ENCODE results near the gene RABL3.
A peak's percentile ranks its signal among the peaks of the same experiment; 100 is the strongest.

Gene RABL3

DNA sequence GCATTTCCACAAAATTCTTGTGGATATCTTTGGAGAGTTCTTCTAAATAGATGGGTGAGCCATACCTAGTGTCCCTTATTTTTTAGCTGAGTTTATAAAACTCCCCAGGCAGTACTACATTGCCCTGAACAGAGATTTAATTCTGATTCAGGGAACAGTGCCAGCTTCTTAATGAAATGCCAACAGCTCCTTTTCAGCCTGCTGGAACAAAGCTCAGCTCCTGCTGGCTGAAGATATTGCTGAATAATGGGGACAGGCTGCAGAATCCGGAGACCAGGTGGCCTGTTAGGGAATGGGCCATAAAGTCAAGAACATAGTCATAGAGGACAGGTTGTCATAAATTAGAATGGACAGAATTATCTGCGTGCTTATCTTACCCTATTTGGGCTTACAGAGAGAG lies 69.2 kb downstream of the RABL3 start:
- DNase-seq (ENCODE audit: low read depth in 1 of 2, low spot score in 1 of 2), result no peak
- in situ Hi-C loops (cut with HindIII; ENCODE audit: low pct_unique_long_range_greater_than_20kb, low sequenced_read_pairs), result no loop called here
- no peak for TF ChIP-seq JUND (IDR thresholded peaks at IDR 0.05; ENCODE audit: low read depth)

DNA sequence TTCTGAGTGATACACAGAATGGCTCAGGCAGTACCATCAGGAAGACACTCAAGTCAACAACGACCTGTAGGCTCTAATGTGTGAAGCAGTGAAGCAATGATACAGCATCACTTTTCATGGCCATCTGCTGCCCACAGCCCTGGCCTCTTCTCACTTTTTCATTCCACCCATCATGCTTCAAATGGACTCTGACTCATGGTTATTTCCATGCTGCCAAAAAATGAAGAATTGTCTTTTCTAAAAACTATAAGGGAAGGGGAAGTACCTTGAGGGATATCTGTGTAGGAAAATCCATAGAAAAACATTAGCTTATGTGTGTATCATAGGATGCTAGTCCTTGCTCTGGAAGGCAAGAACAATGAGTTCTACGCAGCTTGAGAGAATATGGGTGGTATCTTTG lies 71.7 kb downstream of the RABL3 start:
- in situ Hi-C loops (cut with HindIII; ENCODE audit: low pct_unique_long_range_greater_than_20kb, low sequenced_read_pairs), result no loop called here
- no peak for TF ChIP-seq JUND (IDR thresholded peaks at IDR 0.05; ENCODE audit: low read depth)
- DNase-seq (ENCODE audit: low read depth in 1 of 2, low spot score in 1 of 2), result no peak

DNA sequence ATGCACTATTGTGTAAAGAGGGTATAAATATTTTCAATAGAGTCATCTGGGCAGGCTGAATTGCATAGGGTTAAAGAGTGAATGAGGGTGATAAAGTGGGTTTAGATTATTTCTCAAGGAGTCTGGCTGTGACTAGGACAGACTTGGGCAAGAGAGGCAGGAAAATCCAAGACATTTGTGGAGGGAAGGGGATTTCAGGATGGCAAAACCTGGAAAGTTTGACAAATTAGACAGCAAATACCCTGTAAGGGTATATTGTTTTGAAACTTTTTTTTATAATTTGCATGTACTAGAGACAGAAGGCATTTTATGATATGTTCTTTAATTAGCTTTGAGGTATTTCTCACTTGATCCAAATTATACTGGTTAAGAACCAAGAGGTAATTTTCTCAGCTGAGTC lies 77.4 kb downstream of the RABL3 start:
- no peak for DNase-seq (ENCODE audit: low read depth in 1 of 2, low spot score in 1 of 2)
- in situ Hi-C loops (cut with HindIII; ENCODE audit: low pct_unique_long_range_greater_than_20kb, low sequenced_read_pairs), result no loop called here
- no peak for TF ChIP-seq JUND (IDR thresholded peaks at IDR 0.05; ENCODE audit: low read depth)

DNA sequence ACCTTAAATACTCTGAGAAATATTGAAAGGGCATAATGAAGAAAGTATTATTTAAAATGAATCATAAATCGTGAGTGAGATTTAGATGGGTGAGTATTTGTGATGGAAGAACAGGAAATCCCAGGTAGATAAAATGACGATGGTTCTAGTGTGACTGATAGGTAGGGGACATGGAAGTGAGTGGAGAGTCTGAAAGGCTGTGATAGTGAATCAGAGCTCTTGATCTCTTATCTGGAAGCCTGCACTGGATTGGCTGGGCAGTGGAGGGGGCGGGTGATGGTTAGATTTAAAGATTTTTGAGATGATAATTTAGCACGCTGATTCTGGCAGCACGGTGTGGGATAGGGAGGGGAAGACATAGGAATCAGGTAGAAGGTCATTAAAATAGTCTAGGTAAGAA lies 80.4 kb downstream of the RABL3 start:
- TF ChIP-seq JUND (IDR thresholded peaks at IDR 0.05; ENCODE audit: low read depth), result no peak
- DNase-seq (ENCODE audit: low read depth in 1 of 2, low spot score in 1 of 2), result no peak
- in situ Hi-C loops (cut with HindIII; ENCODE audit: low pct_unique_long_range_greater_than_20kb, low sequenced_read_pairs), result no loop called here

DNA sequence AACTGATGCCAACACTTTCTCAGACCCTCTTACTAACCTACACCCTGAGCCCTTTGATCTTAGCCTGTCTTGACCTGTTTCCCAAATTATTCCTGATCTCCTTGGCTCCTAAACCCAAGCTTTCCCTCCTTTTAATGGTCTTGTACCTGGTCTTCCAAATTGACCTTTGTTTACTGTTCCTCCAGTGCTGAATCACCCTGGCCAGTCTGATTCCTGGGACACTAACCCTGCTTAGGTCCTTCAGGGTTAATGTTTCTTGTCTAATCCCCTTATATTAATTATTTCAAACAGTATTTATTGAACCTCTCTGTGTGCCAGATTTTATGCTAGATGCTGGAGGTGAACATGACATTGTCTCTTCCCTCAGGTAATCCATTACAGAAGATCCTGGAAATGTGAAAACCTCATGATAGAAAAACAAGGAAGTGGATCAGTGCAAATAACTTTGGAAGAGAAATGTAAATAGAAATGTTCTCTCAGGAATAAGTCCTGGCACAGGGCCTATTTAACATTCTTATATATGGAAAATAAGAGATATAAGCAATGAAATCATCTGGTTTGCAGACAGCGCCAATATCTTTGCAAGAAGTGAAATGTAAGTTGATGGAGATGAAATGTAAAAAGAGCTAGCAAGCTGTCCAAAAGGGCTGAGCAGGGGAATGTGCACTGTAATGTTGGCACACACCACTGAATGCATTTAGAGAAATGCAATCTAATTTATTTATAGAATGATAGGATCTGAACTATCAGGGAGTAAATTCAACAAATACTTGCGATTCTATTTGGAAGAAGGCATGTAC lies 81.0 kb downstream of the RABL3 start:
- DNase-seq (ENCODE audit: low read depth in 1 of 2, low spot score in 1 of 2), result peak in 1 of 2 experiments; percentile 80
- in situ Hi-C loops (cut with HindIII; ENCODE audit: low pct_unique_long_range_greater_than_20kb, low sequenced_read_pairs), result no loop called here
- peak; percentile 77 for TF ChIP-seq JUND (IDR thresholded peaks at IDR 0.05; ENCODE audit: low read depth)

DNA sequence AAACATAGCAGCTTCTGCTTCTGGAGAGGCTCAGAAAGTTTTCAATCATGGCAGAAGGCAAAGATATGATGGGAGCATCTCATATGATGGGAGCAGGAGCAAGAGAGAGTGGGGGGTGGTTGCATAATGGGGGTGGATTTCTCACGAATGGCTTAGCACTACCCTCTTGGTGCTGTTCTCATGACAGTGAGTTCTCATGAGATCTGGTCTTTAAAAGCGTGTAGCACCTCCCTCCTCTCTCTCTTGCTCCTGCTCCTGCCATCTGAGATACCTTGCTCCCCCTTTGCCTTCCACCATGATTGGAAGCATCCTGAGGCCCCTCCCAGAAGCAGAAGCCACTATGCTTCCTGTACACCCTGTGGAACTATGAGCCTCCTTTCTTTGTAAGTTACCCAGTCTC lies 82.5 kb downstream of the RABL3 start:
- no peak for TF ChIP-seq JUND (IDR thresholded peaks at IDR 0.05; ENCODE audit: low read depth)
- in situ Hi-C loops (cut with HindIII; ENCODE audit: low pct_unique_long_range_greater_than_20kb, low sequenced_read_pairs), result no loop called here
- no peak for DNase-seq (ENCODE audit: low read depth in 1 of 2, low spot score in 1 of 2)

DNA sequence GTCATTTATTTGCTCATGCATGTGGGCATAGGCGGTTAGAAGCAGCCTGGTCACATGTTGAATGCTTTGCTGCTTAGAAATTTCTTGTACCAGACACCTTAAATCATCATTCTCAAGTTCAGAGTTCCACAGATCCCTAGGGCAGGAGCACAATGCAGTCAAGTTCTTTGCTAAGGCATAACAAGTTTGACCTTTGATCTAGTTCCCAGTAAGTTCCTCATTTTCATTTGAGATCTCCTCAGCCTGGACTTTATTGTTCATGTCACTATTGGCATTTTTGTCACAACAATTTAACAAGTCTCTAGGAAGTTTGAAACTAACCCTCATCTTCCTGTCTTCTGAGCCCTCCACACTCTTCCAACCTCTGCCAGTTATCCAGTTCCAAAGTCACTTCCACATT lies 83.0 kb downstream of the RABL3 start:
- no peak for DNase-seq (ENCODE audit: low read depth in 1 of 2, low spot score in 1 of 2)
- TF ChIP-seq JUND (IDR thresholded peaks at IDR 0.05; ENCODE audit: low read depth), result no peak
- in situ Hi-C loops (cut with HindIII; ENCODE audit: low pct_unique_long_range_greater_than_20kb, low sequenced_read_pairs), result no loop called here

DNA sequence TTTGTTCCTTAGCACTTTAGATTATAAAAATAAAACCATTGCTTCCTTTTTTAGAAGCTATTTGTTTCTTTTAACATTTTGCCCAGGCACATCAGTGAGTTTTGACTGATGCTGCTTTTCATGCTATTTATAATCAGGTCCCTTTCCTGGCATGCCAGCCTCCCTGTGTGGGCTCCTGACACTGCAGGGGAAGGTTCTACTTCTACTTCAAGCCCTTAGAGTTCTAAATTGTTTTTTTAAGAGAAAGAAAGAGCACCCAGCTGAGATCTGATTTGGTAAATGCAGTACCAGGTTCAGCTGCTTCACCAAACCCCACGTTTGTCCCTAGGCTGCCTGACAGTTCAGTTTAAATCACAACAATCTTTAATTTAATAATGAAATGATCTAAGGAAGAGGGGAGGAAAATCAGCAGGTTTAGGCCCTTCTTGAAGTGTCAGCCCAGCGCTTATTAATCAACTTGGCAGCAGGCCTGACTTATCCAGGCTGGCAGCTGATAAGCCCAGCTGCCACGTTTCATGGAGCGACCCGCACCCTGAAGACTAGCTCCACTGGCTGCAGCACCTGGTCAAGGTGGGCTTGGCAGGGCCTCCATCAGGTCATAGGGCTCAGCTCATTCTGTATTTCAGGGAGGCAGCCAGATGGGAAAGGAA lies 89.3 kb downstream of the RABL3 start:
- DNase-seq (ENCODE audit: low read depth in 1 of 2, low spot score in 1 of 2), result no peak
- no peak for TF ChIP-seq JUND (IDR thresholded peaks at IDR 0.05; ENCODE audit: low read depth)

DNA sequence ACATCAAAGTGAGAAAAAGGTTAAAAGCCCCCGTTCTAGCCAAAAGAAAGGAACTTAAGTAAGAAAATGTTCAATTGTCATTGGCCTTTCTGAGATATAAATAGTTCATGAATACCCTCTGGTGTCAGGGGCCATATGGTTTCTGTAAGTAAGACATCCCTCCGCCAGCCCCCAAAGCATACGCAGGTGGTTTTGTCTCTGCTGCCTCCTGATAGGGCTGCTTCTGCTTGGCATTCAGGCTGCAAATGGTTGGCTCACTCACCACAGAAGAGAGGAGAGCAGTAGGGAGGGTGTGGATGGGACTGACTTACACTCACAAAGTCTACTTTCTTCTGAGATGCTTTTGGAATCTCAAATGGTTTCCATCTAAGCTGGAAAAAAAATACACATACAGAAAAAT lies 90.0 kb downstream of the RABL3 start:
- TF ChIP-seq JUND (IDR thresholded peaks at IDR 0.05; ENCODE audit: low read depth), result no peak
- DNase-seq (ENCODE audit: low read depth in 1 of 2, low spot score in 1 of 2), result no peak
- in situ Hi-C loops (cut with HindIII; ENCODE audit: low pct_unique_long_range_greater_than_20kb, low sequenced_read_pairs), result no loop called here

More for the DNA sequence above, 89.3 kb downstream of the RABL3 start:
- in situ Hi-C loops (cut with HindIII; ENCODE audit: low pct_unique_long_range_greater_than_20kb, low sequenced_read_pairs), result no loop called here

DNA sequence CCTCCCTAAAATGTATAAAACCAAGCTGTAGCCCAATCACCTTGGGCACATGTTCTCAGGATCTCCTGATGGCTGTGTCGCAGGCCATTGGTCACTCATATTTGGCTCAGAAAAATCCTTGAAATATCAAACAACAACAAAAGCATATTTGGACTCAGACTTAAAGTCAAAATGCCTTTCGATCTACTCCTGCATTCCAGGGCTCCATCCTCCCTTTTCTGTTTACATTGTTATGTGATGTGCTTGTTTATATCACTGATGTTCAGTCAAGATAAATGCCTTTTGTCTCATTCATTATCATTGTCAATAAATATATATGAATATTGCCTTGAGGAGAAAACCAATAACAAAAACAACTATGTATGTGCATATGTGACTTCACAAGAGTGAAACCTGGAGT lies 92.0 kb downstream of the RABL3 start:
- DNase-seq (ENCODE audit: low read depth in 1 of 2, low spot score in 1 of 2), result peak in 1 of 2 experiments; percentile 22
- in situ Hi-C loops (cut with HindIII; ENCODE audit: low pct_unique_long_range_greater_than_20kb, low sequenced_read_pairs), result no loop called here
- no peak for TF ChIP-seq JUND (IDR thresholded peaks at IDR 0.05; ENCODE audit: low read depth)

DNA sequence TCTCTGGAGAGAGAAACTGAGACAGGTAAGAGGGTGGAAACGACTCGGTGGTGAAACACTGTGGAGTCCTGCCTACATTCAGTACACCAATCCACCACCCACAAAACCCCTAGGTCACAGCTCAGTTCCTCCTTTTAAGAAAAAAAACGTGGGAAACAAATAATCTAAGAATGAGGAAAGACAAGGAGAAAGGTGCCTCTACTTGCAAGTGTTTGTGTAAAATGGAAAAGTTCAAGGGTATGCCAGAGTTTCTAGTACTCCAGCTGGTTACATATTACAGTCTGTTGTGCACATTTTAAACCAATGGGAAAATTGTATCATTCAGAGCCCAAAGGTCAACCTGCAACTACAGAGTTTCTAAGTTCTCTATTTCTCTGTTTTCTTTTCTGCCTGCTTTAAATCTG lies 92.5 kb downstream of the RABL3 start:
- in situ Hi-C loops (cut with HindIII; ENCODE audit: low pct_unique_long_range_greater_than_20kb, low sequenced_read_pairs), result no loop called here
- TF ChIP-seq JUND (IDR thresholded peaks at IDR 0.05; ENCODE audit: low read depth), result no peak
- DNase-seq (ENCODE audit: low read depth in 1 of 2, low spot score in 1 of 2), result no peak

DNA sequence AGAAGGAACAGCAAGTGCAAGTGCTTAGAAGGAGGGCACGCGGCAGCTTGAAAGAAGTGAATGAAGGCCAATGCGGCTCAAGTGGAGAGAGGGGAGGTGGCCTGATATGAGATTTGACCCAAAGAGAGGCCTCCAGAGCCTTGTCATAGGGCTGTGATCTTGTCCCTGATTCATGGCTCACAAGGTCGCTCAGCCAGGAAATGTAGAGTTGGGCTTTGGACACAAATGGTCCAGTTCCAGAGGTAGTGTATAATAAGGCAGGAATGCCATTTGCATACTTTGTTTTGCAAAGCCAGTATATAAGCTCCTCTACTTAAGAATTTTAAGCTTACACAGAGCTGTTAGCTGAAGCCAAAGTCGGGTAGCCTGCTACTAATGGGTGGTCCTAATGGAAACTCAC lies 94.0 kb downstream of the RABL3 start:
- no peak for DNase-seq (ENCODE audit: low read depth in 1 of 2, low spot score in 1 of 2)
- in situ Hi-C loops (cut with HindIII; ENCODE audit: low pct_unique_long_range_greater_than_20kb, low sequenced_read_pairs), result no loop called here
- TF ChIP-seq JUND (IDR thresholded peaks at IDR 0.05; ENCODE audit: low read depth), result no peak

DNA sequence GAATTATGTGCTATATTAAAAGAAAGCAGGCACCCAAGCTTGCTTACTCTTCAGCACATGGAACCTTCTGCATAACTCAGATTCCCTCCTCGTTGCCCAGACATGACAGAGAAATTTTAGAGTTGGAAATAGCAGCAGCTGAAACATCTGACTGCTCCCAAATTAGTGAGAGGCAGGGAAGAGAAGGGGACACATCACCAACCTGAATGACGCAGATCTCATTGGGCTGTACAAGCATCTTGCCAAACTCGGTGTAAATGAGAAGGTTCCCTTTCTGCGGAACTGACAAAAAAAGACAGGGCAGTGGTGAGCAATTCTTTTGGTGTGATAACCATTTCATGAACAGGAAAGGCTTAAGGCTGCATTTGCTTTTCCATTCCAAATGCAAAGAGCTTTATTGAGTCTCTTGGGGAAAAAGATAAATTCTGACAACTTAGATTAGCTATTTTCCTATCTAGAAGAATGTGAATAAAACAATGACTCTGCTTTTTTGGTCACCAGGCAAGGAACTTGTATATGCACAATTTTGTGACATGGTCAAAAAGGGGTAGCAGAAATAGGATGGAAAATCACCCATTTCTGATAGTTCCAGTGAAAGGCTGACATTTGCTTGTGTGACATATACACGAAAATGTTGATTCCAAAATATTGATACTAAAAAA lies 95.4 kb downstream of the RABL3 start:
- DNase-seq (ENCODE audit: low read depth in 1 of 2, low spot score in 1 of 2), result no peak
- in situ Hi-C loops (cut with HindIII; ENCODE audit: low pct_unique_long_range_greater_than_20kb, low sequenced_read_pairs), result no loop called here
- no peak for TF ChIP-seq JUND (IDR thresholded peaks at IDR 0.05; ENCODE audit: low read depth)
